Measurements from ENCODE around the gene DAAM2.

The DAAM2 gene

GRCh38 chr6:39824030-39824926, 32.1 kb downstream of the DAAM2 start:
- Histone ChIP-seq H3K9me3 (ENCODE audit: control insufficient read depth in 2 of 2, low read length in 2 of 2) (no peaks in the 10 kb centered on the region), H3K36me3 (ENCODE audit: control insufficient read depth in 2 of 2, insufficient read depth in 2 of 2, low read length in 2 of 2) (no peaks in the 10 kb centered on the region), H3K27ac (ENCODE audit: low read depth in 2 of 2, low read length in 2 of 2) (peak overlapping the region; percentile 40 to 59), H3K9ac (ENCODE audit: low read depth in 1 of 2, low read length in 2 of 2) (no peak overlapping the region), H3K4me3 (ENCODE audit: low read length in 2 of 2) (no peak overlapping the region), H3K27me3 (ENCODE audit: control insufficient read depth in 2 of 2, insufficient read depth in 2 of 2, low read length in 2 of 2) (no peaks in the 10 kb centered on the region), H3K4me1 (ENCODE audit: control insufficient read depth in 2 of 2, insufficient read depth in 2 of 2, low read length in 2 of 2) (peaks cover 3 to 11% of the 10 kb centered on the region in 2 donors)

- Histone ChIP-seq H3K36me3 (ENCODE audit: control insufficient read depth in 2 of 2, insufficient read depth in 2 of 2, low read length in 2 of 2) (no peaks in the 10 kb centered on the region), H3K4me3 (ENCODE audit: low read length in 2 of 2) (no peak overlapping the region), H3K9me3 (ENCODE audit: control insufficient read depth in 2 of 2, low read length in 2 of 2) (no peaks in the 10 kb centered on the region), H3K27ac (ENCODE audit: low read depth in 2 of 2, low read length in 2 of 2) (no peak overlapping the region), H3K27me3 (ENCODE audit: control insufficient read depth in 2 of 2, insufficient read depth in 2 of 2, low read length in 2 of 2) (no peaks in the 10 kb centered on the region), H3K9ac (ENCODE audit: low read depth in 1 of 2, low read length in 2 of 2) (no peak overlapping the region), H3K4me1 (ENCODE audit: control insufficient read depth in 2 of 2, insufficient read depth in 2 of 2, low read length in 2 of 2) (no peaks in the 10 kb centered on the region)
These were observed 37.2 kb downstream of the DAAM2 start for GRCh38 chr6:39829331-39829730.

- Histone ChIP-seq H3K4me3 (ENCODE audit: low read length in 2 of 2) (no peak overlapping the region), H3K27ac (ENCODE audit: low read depth in 2 of 2, low read length in 2 of 2) (no peak overlapping the region), H3K9me3 (ENCODE audit: control insufficient read depth in 2 of 2, low read length in 2 of 2) (no peaks in the 10 kb centered on the region), H3K27me3 (ENCODE audit: control insufficient read depth in 2 of 2, insufficient read depth in 2 of 2, low read length in 2 of 2) (no peaks in the 10 kb centered on the region), H3K9ac (ENCODE audit: low read depth in 1 of 2, low read length in 2 of 2) (no peak overlapping the region), H3K4me1 (ENCODE audit: control insufficient read depth in 2 of 2, insufficient read depth in 2 of 2, low read length in 2 of 2) (no peaks in the 10 kb centered on the region), H3K36me3 (ENCODE audit: control insufficient read depth in 2 of 2, insufficient read depth in 2 of 2, low read length in 2 of 2) (no peaks in the 10 kb centered on the region)
These were observed 38.3 kb downstream of the DAAM2 start for GRCh38 chr6:39830444-39830843.

- H3K27ac ChIP-seq (ENCODE audit: low read depth in 2 of 2, low read length in 2 of 2) = no peak overlapping the region
- no peak overlapping the region for H3K9ac ChIP-seq (ENCODE audit: low read depth in 1 of 2, low read length in 2 of 2)
- H3K36me3 ChIP-seq (ENCODE audit: control insufficient read depth in 2 of 2, insufficient read depth in 2 of 2, low read length in 2 of 2) = no peaks in the 10 kb centered on the region
- H3K4me1 ChIP-seq (ENCODE audit: control insufficient read depth in 2 of 2, insufficient read depth in 2 of 2, low read length in 2 of 2) = no peaks in the 10 kb centered on the region
- no peaks in the 10 kb centered on the region for H3K9me3 ChIP-seq (ENCODE audit: control insufficient read depth in 2 of 2, low read length in 2 of 2)
- H3K27me3 ChIP-seq (ENCODE audit: control insufficient read depth in 2 of 2, insufficient read depth in 2 of 2, low read length in 2 of 2) = no peaks in the 10 kb centered on the region
- H3K4me3 ChIP-seq (ENCODE audit: low read length in 2 of 2) = no peak overlapping the region
These were observed 39.5 kb downstream of the DAAM2 start for GRCh38 chr6:39831701-39832100.

- Histone ChIP-seq H3K9ac (ENCODE audit: low read depth in 1 of 2, low read length in 2 of 2) (no peak overlapping the region), H3K27me3 (ENCODE audit: control insufficient read depth in 2 of 2, insufficient read depth in 2 of 2, low read length in 2 of 2) (no peaks in the 10 kb centered on the region), H3K9me3 (ENCODE audit: control insufficient read depth in 2 of 2, low read length in 2 of 2) (no peaks in the 10 kb centered on the region), H3K27ac (ENCODE audit: low read depth in 2 of 2, low read length in 2 of 2) (no peak overlapping the region), H3K4me3 (ENCODE audit: low read length in 2 of 2) (no peak overlapping the region), H3K36me3 (ENCODE audit: control insufficient read depth in 2 of 2, insufficient read depth in 2 of 2, low read length in 2 of 2) (no peaks in the 10 kb centered on the region), H3K4me1 (ENCODE audit: control insufficient read depth in 2 of 2, insufficient read depth in 2 of 2, low read length in 2 of 2) (no peaks in the 10 kb centered on the region)
These were observed 42.1 kb downstream of the DAAM2 start for GRCh38 chr6:39834278-39834677.

- Histone ChIP-seq H3K36me3 (ENCODE audit: control insufficient read depth in 2 of 2, insufficient read depth in 2 of 2, low read length in 2 of 2) (no peaks in the 10 kb centered on the region), H3K4me1 (ENCODE audit: control insufficient read depth in 2 of 2, insufficient read depth in 2 of 2, low read length in 2 of 2) (no peaks in the 10 kb centered on the region), H3K27me3 (ENCODE audit: control insufficient read depth in 2 of 2, insufficient read depth in 2 of 2, low read length in 2 of 2) (no peaks in the 10 kb centered on the region), H3K9ac (ENCODE audit: low read depth in 1 of 2, low read length in 2 of 2) (no peak overlapping the region), H3K27ac (ENCODE audit: low read depth in 2 of 2, low read length in 2 of 2) (no peak overlapping the region), H3K4me3 (ENCODE audit: low read length in 2 of 2) (no peak overlapping the region), H3K9me3 (ENCODE audit: control insufficient read depth in 2 of 2, low read length in 2 of 2) (no peaks in the 10 kb centered on the region)
These were observed 42.7 kb downstream of the DAAM2 start for GRCh38 chr6:39834866-39835265.

GRCh38 chr6:39835821-39836295, 43.7 kb downstream of the DAAM2 start:
- no peak overlapping the region for H3K4me3 ChIP-seq (ENCODE audit: low read length in 2 of 2)
- H3K4me1 ChIP-seq (ENCODE audit: control insufficient read depth in 2 of 2, insufficient read depth in 2 of 2, low read length in 2 of 2) = no peaks in the 10 kb centered on the region
- H3K27ac ChIP-seq (ENCODE audit: low read depth in 2 of 2, low read length in 2 of 2) = no peak overlapping the region
- no peak overlapping the region for H3K9ac ChIP-seq (ENCODE audit: low read depth in 1 of 2, low read length in 2 of 2)
- no peaks in the 10 kb centered on the region for H3K9me3 ChIP-seq (ENCODE audit: control insufficient read depth in 2 of 2, low read length in 2 of 2)
- no peaks in the 10 kb centered on the region for H3K27me3 ChIP-seq (ENCODE audit: control insufficient read depth in 2 of 2, insufficient read depth in 2 of 2, low read length in 2 of 2)
- H3K36me3 ChIP-seq (ENCODE audit: control insufficient read depth in 2 of 2, insufficient read depth in 2 of 2, low read length in 2 of 2) = no peaks in the 10 kb centered on the region

GRCh38 chr6:39836606-39837005, 44.4 kb downstream of the DAAM2 start:
- no peaks in the 10 kb centered on the region for H3K27me3 ChIP-seq (ENCODE audit: control insufficient read depth in 2 of 2, insufficient read depth in 2 of 2, low read length in 2 of 2)
- no peaks in the 10 kb centered on the region for H3K4me1 ChIP-seq (ENCODE audit: control insufficient read depth in 2 of 2, insufficient read depth in 2 of 2, low read length in 2 of 2)
- H3K27ac ChIP-seq (ENCODE audit: low read depth in 2 of 2, low read length in 2 of 2) = no peak overlapping the region
- H3K36me3 ChIP-seq (ENCODE audit: control insufficient read depth in 2 of 2, insufficient read depth in 2 of 2, low read length in 2 of 2) = no peaks in the 10 kb centered on the region
- no peak overlapping the region for H3K4me3 ChIP-seq (ENCODE audit: low read length in 2 of 2)
- no peaks in the 10 kb centered on the region for H3K9me3 ChIP-seq (ENCODE audit: control insufficient read depth in 2 of 2, low read length in 2 of 2)
- no peak overlapping the region for H3K9ac ChIP-seq (ENCODE audit: low read depth in 1 of 2, low read length in 2 of 2)

GRCh38 chr6:39839445-39839844, 47.3 kb downstream of the DAAM2 start:
- Histone ChIP-seq H3K4me1 (ENCODE audit: control insufficient read depth in 2 of 2, insufficient read depth in 2 of 2, low read length in 2 of 2) (no peaks in the 10 kb centered on the region), H3K4me3 (ENCODE audit: low read length in 2 of 2) (no peak overlapping the region), H3K27ac (ENCODE audit: low read depth in 2 of 2, low read length in 2 of 2) (no peak overlapping the region), H3K9ac (ENCODE audit: low read depth in 1 of 2, low read length in 2 of 2) (no peak overlapping the region), H3K9me3 (ENCODE audit: control insufficient read depth in 2 of 2, low read length in 2 of 2) (no peaks in the 10 kb centered on the region), H3K27me3 (ENCODE audit: control insufficient read depth in 2 of 2, insufficient read depth in 2 of 2, low read length in 2 of 2) (no peaks in the 10 kb centered on the region), H3K36me3 (ENCODE audit: control insufficient read depth in 2 of 2, insufficient read depth in 2 of 2, low read length in 2 of 2) (no peaks in the 10 kb centered on the region)

GRCh38 chr6:39840781-39841180, 48.6 kb downstream of the DAAM2 start:
- Histone ChIP-seq H3K36me3 (ENCODE audit: control insufficient read depth in 2 of 2, insufficient read depth in 2 of 2, low read length in 2 of 2) (no peaks in the 10 kb centered on the region), H3K27ac (ENCODE audit: low read depth in 2 of 2, low read length in 2 of 2) (no peak overlapping the region), H3K27me3 (ENCODE audit: control insufficient read depth in 2 of 2, insufficient read depth in 2 of 2, low read length in 2 of 2) (no peaks in the 10 kb centered on the region), H3K9me3 (ENCODE audit: control insufficient read depth in 2 of 2, low read length in 2 of 2) (no peaks in the 10 kb centered on the region), H3K9ac (ENCODE audit: low read depth in 1 of 2, low read length in 2 of 2) (no peak overlapping the region), H3K4me1 (ENCODE audit: control insufficient read depth in 2 of 2, insufficient read depth in 2 of 2, low read length in 2 of 2) (no peaks in the 10 kb centered on the region), H3K4me3 (ENCODE audit: low read length in 2 of 2) (no peak overlapping the region)
